ENCODE data around the gene MDFIC.

DNA sequence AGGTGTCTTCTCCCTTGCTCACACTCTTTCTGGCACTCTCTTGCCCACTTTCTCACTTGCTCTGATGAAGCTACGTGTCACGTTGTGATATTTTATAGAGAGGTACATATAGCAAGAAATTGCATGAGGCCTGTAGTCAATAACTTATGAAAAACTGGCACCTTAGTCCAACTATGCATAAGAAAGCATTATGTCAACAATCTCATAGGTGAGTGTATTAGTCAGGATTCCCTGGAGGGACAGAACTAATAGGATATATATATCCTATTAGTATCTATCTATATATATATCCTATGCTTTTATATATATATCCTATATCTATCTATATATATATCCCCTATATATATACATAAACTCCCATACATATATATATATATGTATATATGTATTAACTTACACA, 18.8 kb upstream of the MDFIC start:
- TF ChIP-seq YY1 (IDR thresholded peaks at IDR 0.05; ENCODE audit: insufficient read depth, insufficient read length) (no peak), ZNF274 (IDR thresholded peaks at IDR 0.05; ENCODE audit: low read depth, low read length) (no peak)
